ENCODE results near the gene KCNJ6.

KCNJ6 gene

DNA sequence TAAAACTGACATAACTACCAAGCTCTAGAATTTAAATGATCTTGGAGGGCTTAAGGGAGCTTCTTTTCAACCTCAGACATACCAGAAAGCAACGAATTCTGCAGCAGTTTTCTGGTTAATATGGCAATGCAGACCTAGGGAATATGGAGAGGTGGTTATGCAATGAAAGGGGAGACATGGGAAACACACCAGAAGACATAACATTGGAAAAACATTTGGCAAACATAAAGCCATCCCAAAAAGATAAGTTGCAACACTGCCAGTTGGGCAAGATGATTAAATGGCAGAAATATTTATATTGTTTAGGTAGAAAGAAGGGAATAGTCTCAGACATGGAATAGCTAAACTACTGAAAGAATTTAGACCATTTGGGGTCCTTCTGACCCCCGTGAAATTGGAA, 104.5 kb downstream of the KCNJ6 start:
- DNase-seq, result no peak

DNA sequence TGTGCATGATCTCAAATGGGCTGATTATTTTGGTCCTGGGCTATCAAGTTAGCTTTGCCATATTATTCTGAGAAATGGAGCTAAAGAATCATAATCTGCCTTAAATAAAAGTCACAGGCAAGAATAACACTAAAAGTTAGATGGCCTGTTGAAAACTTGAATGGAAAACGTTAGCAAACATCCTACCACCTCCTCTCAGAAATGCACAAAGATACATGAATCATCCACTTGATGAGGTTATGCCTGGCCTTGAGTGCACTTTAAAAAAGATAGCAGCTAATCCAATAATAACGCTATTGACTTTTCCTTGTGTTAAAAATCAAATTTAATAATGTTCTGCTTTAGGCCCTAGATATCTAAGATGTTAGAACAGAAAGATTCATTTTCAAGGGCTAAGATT, 108.0 kb downstream of the KCNJ6 start:
- peak; percentile 13 for DNase-seq

DNA sequence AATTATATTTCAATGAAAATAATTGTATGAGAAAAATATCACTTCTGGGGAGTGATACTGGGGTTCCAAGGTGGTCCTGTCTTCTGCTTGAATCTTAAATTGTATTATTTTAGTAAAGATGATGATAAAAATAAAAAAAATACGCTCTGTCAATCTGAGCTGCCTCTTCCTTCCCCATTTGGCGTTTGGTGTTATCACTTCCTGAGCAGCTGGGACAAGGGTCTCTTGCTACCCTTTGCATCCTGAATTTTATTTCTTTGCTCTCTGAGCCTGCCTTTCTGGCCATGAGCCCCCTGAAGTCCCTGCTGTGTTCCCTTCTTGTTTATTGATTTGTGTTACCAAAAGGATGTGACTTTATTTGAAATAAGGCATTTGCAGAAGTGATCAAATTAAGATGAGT, 111.0 kb downstream of the KCNJ6 start:
- no peak for DNase-seq

DNA sequence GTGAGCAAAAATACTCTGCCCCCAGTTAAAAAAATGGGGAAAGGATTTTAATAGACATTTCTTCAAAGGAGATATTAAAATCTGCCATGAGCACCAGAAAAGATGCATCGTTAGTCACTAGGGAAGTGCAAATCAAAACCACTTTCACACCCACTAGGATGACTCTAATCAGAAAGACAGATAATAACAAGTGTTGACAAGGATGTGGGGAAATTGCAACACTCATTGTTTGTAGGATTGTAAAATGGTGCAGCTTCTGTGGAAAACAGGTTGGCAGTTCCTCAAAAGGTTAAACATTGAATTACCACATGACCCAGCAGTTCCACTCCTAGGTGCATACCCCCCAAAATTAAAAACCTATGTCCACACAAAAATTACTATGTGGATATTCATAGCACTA, 112.3 kb downstream of the KCNJ6 start:
- DNase-seq, result no peak

DNA sequence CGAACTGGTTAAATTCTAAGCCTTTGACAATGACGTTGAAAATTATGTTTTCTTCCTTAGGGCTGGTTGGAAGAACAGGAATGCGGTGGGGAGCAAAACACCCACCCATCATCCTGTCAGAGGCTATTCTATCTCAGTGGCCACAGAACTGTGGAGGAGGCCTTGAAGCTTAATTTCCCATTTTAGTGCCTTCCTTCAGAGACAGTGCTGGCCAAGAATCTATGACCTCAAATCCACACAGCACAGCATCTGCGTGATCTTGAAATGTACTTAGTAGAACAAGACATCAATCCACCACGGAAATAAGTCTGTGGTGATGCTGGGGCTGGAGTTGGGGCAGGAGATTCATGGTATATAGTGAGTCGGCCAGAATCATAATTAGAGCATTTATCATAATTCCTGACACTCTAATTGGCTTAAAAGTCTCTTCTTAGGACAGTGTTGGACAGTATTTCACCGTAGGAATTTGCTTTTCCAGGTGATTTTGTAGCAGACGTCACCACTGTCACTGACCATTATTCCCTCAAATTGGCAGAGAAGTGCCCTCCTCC, 113.1 kb downstream of the KCNJ6 start:
- DNase-seq, result no peak

DNA sequence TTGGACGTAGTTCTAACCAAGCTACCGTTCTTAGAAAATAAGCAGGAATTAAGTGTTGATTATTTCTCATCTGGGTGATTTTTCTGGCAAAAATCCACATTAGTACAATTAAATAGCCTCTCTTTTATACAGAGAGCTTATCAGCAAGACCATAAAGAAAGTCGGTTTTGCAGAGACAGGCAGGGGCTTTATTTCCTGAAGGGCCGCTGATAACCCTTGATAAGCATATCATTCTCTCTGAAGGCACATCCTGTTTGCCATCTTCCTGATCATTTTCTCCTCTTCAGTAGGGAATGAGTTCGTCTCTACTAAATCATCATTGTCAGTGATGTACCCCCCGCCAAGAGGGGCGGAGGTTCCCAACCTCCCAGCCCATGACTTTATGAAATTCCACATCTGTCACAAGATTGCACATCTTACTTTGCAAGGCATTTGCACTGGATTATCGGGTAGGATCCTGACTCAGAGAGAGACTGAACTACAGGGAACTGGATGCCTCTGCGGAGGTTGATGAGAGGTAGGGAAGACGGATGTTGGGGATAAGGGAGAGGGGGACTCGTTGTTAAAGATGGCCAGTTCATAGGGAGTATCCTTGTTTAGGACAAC, 115.7 kb downstream of the KCNJ6 start:
- no peak for DNase-seq

DNA sequence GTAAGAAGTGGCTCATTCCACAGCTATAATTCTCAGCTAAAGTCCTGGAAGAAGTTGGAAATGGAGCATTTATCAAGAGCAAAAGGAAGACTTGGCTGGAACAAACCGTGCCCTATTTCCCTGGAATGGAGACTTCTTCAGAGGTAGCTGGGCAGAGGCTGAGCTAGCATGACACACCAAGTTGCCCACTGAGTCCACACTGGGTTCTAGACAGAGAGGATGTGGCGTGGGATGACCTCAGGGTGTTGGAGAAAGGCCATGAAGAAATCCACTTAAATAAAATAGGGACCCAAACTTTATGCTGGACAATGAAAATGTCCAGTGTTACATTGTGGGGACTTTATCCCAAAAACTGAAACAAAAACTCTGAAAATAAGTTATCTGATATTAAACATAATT, 116.2 kb downstream of the KCNJ6 start:
- no peak for DNase-seq

DNA sequence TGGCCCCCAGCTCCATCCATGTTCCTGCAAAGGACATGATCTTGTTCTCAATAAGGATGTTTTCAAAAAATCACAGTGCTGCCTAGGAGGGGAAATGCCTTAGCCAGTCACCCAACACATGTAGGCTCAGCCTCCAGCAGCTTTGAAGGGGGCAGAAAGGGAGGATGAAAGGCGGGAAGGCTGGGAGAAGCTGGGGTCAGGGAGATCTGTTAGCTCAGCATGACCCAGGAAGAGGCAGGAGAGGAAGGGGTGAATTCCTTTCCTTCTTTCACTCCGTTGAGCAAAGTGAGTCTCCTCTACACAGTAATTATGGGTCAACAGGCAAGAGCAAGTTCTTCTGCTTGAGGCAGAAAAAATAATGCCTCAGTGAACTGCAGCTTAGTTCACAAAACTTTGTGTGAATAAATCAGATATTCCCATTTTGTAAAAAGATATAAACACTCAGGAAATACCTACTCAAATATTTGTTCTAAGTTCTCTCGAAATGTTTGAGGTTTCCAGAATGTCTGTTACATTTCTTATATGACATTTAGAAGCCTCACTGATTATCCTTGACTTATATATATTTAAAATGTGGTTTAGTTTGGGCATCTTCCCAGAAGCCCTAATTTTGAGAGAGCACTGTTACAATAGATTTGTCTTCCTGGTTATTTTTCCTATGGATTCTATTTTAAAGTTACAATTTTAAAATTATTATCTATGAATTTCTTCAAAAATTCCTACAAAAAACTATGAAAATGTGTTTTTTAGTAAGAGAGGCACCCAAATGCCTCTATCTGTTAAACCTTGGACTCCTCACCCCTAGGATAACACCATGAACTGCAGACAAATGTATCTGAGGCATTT, 116.8 kb downstream of the KCNJ6 start:
- DNase-seq, result no peak

DNA sequence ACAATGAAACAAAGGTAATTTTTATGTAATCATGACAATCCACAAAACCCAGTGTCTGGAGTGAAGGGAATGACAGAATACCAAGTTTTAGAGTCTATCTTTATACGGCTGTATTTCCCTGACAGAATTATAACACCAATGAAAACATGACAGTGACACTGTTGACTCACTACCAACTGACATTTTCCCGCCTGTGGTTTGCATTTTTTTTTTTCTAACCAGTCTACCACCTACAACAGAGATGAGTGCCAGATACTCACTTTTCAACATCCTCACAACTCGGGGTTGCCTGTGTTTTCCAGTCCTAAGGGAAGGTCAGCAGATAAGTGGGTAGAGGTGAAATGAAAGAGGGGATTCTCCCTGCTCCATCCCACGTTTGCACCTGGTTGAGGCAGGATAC, 118.9 kb downstream of the KCNJ6 start:
- DNase-seq, result no peak

DNA sequence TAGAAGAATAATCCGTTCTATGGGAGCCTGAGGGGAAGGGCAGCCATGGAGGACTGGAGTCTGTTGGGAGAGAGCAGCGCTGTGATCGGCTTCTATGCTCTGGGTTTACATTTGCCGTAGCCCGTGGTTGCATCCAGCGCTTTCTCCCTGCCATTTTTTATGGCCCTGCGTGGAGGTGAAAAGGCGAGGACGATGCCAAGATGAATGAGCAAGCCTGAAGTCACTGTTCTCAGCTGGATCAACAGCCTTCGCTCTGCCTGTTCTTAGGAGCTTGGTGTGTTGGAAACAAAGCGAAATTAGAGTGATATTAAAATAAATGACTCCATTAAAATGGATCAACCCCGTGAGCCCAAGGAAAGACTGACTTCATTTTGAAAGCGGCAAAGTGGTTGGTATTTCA, 120.2 kb downstream of the KCNJ6 start:
- no peak for DNase-seq

DNA sequence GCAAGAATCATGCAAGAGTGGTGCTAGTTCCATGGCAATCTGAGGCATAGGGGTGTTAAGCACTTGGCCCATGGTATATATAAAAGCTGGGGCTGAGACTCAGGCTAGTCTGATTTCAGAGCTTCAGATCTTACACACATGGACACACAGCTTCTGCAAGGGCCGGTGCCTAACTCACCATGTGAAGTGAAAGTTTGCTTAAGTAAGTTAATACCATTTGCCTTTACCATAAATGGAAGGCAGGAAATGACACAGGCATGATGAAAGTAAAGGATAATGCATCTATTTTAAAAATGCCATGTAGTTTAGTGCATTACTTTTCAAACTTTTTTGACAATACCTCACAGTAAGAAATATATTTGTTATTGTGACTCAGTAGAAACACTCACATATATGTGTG, 122.6 kb downstream of the KCNJ6 start:
- no peak for DNase-seq

DNA sequence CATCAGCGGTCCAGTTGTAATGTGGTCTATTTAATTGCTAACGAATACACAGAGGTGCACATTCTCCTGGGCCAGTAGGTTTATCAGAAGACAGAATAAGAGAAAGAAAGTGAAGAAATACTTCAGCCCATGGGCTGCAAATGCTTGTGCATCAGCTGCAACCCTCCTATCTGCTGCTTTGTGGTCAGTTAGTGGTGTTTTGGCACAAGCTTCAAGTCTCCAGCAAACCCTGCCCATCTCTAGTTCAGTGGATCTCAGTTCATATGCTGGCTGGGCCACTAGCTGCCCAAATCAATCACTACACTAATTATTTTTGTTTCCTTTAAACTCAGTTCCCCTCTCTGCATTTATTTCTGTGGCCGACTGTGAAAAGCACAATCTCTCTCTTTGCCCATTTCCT, 124.2 kb downstream of the KCNJ6 start:
- no peak for DNase-seq

DNA sequence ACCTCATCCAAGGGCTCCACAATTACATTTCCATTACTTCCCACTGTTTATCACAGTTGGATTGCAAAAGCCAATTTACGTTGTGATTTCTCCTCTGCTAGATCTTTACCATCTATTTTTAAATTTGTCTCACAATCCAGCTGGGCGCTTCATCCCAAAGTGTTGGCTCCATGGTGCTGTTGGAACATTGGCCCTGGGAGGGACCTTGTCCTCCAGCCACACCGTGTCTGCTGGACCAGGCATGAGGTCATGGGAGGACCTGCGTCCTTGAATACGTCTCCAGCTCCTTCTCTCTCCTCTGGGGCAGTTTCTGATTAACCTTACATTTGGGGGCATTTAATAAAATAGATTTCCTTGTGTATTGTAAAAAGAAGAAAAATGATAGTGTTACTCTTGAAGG, 125.4 kb downstream of the KCNJ6 start:
- DNase-seq, result no peak

DNA sequence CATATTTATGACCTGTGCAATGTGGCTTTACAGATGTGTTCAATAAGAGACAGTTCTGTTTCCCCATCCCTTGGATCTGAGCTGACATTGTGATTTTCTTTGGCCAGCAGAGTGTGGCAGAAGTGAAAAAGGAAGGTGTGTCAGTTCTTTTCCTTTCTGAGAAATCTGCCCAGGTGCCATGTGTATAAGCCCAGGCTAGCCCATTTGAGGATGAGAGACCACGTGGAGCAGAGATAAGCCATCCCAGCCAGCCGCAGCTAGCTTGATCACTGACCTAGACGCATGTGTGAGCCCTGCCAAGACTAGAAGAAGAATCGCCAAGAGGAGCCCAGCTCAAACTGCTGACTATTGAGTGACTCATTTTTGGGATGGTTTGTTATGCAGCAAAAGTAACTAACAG, 127.8 kb downstream of the KCNJ6 start:
- DNase-seq, result no peak

DNA sequence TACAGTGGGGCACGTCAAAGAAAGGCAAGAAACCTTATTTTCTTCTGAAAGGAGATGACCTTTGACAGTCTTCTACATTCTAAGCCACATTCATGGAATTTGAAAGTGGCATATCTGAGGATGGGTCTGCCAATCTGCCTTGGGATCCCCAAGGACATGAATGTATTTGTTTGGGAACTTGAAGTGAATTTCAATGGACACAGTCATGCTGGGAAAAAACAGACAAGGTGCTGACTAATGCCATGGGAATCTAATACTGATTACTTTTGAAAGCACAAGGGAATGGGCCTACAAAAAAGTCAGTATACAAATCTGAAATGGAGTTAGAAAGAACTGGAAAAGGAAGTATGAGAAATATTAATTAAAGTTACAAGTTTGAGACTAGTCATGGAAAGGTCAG, 128.8 kb downstream of the KCNJ6 start:
- DNase-seq, result no peak

DNA sequence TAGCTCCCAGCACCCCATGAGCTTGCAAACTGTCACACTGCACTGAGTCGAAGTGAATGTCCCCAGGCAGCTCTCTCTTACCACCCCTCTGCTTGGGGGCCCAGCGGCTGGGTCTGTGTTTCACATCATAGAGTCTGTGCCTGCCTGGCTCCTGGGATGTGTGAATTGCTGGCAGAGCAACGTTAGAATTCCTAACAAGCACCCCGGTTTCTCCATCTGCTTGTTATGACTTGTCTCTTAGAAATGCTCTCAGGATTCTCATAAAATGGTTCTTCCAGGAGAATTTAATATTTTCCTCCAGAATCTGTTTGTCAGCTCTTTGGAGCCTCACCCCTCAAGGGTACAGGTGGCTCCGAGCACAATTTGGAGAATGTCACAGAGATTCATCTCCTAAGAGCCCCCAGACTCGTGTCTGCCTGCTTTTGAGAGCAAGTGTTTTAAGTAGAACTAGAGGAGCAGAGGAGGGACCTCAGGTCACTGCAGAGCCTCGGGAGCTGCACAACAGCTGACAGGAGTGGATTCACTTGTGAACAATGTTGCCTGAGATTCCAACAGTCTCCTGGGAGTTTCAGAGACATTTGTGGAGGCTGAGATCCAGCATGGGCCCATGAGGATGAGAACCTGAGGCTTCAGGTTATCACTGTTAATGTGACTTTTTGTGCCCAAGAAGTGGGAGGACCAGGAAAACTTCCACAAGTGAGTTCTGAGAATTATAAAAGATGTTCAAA, 131.5 kb downstream of the KCNJ6 start:
- DNase-seq, result no peak

DNA sequence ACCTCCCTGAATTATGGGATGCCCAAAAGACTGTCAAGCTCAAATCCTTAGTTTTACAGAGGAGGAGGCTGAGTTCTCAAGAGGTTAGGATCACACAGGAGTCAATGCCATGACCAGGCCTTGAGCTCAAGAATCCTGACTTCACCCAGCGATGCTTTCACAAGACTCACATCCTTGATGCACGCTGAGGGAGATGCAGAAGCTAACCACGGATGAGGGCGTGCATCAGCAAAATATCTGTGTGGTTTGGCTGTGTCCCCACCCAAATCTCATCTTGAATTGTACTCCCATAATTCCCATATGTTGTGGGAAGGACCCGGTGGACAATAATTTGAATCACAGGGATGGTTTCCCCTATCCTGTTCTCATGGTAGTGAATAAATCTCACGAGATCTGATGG, 133.2 kb downstream of the KCNJ6 start:
- no peak for DNase-seq

DNA sequence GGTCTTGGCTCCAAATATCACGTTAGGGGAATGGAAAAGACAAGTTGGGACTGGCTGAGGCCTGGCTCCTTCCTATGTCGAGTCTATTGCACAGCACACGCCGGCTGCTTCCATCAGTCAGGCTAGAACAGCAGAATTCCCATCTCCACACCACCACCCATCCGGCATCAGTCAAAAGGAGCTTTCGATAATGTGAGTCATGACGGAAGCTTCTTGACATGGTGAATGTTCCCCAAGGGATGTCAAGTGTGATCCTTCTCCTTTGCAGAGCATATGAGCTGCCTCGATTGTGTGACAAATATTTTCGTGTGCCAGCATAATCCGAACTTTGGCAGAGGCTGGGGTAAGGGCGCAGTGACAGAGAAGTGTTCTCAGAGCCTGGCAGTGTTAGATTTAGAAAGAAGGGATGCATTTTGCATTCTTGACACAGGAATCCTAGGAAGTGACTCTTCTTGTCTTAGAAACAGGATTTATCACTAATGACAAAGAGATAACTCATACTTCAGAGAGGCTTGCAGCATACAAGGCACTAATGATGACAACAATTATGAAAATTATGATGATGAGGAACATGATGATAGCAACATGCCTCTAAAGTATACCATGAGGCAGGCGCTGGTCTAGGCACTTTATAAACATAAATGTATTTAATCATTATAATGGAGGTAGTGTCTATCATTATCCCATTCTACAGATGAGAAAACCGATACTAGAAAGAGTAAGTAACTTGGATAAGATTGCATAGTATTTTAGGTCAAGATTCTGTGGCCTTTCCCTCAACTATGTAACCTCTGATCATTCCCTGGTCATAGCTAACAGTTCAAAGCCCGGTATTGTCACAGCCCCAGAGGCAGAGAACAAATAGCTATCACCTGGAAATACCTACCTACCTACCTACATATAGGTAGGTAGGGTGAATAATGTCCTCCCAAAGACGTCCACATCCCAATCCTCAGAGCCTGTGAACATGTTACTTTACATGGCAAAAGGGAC, 135.0 kb downstream of the KCNJ6 start:
- DNase-seq, result no peak

DNA sequence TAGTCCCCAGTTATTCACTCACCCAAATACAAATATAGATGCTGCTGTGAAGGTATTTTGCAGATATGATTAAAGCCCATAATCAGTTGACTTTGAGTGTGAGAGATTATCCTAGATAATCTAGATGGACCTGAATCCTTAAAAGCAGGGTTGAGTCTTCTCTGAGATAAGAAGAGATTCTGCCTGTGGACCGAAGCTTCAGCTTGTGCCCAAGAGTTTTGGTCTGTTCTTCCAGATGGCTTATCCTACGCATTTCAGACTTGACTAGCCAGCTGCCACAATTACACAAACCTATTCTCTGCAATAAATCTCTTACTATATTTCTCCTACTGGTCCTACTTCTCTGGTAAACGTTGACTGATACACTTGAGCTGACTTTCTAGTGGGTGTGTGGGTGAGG, 145.1 kb downstream of the KCNJ6 start:
- no peak for DNase-seq

DNA sequence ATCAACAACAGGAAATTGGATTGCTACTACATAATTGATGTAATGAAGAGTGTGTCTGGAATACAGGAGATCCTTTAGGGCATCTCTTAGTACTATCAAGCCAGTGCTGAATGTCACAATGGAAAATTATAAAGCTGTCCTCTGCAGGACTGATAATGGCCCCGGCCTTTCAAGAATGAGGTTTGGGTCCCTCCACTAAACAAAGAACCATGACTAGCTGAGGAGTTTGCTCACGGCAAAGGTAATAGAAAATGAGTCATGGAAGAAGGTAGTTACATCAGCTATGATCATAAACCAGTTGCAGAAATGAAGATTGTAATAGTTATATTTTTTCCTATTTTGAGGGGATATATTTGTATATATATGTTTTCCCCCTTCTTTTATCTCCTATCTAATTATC, 145.8 kb downstream of the KCNJ6 start:
- DNase-seq, result no peak

DNA sequence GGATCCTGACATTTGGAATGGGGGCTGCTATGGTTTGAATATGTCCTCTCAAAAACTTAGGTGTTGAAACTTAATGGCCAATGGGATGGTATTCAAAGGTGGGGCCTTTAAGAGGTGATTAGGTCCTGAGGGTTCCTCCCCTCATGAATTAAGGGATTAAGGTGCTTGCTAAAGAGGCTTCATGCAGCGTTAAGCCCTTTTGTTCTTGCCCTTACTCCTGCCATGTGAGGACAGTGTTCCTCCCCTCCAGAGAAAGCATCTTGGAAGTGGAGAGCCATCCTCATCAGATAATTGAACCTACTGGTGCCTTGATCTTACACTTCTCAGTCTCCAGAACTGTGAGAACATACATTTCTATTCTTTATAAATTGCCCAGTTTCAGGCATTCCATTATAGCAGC, 146.6 kb downstream of the KCNJ6 start:
- DNase-seq, result no peak

DNA sequence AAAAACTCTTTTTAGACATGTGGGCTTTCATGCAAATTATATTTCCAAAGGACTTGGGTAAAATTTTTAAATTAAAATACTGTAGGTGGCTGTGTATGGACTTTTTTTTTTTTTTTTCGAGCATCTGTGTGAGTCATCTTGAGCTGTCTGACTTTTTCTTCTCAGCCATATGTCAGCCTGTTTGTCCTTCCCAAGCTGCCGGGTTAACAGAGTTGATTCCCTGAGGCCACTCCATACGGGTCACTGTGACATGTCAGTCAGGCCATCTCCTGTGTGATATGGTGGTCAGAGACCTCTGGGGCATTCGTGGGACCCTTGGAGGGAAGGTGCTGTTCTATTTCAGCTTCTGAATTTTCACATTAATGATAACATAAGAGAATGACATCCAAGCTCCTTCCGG, 148.3 kb downstream of the KCNJ6 start:
- no peak for DNase-seq

DNA sequence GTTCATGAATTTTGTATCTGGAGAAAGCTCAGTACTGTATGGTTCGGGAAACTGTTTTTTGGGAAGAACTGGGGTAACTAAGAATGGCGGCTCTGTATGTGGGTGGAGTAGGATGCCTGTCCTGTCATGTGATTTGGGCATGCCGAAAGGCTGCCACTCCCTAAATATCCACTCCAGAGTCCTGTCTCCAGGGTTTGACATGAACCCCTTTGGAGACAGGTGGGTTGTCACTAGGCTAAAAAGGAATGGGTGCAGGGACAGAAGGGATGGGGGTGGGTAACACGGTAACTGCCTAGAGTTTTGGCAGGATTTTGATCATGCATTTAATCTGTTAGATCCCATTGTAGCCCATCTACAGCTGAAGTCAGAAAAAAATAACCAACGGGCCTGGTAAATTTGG, 150.1 kb downstream of the KCNJ6 start:
- DNase-seq, result no peak
